ENCODE results near the gene ETS1. TPM values are rescaled to one million over a fixed set of nuclear protein-coding genes. Genes with fewer than 3 reads are reported as not detected.

Gene ETS1
- total and polyA plus RNA-seq, 10 donors: 58.1 to 455 (median 352) TPM

DNA sequence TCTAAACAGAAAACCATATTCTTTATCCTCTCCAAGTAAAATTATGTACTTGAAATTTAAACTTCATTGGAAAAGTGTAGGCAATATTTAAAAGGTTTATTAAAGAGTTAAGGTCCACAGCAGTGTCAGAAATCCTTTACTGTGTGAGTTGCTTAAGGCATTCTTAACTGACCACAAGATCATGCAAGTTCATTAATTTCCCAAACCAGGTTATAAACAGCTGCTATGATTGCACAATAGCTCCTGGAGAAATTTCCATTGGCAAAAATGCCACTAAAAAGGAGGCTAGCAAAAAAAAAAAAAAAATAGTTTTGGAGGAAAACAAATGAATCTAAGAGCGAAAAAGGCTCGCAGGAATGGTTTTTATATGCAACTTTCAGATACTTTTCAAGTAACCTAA is 106.2 kb downstream of the ETS1 start:
- DNase-seq: no peak
- WGBS, 5 donors: 55 to 77% (median 73%) methylated on average over 2 of the region's 2 CpGs
- H3K9me3 ChIP-seq: no peaks in the 10 kb centered on the region
- peaks cover 0 to 100% (median 73%) of the 10 kb centered on the region in 6 donors for H3K36me3 ChIP-seq
- peaks cover 85 to 100% (median 98%) of the 10 kb centered on the region in 6 donors for H3K4me1 ChIP-seq
- H3K27me3 ChIP-seq (replicated peaks in 1 of 7): no peaks in the 10 kb centered on the region
- no peak overlapping the region for H3K4me3 ChIP-seq
- peak overlapping the region; percentile 62 to 95 (median 87) for H3K27ac ChIP-seq
- intact Hi-C loops (cut with DNase I; ENCODE audit: low total_unique reads): no loop called here
- no peak for TF ChIP-seq POLR2AphosphoS5 (IDR thresholded peaks at IDR 0.05)
- TF ChIP-seq POLR2A (IDR thresholded peaks at IDR 0.05): no peak
- TF ChIP-seq, protein P1, sequence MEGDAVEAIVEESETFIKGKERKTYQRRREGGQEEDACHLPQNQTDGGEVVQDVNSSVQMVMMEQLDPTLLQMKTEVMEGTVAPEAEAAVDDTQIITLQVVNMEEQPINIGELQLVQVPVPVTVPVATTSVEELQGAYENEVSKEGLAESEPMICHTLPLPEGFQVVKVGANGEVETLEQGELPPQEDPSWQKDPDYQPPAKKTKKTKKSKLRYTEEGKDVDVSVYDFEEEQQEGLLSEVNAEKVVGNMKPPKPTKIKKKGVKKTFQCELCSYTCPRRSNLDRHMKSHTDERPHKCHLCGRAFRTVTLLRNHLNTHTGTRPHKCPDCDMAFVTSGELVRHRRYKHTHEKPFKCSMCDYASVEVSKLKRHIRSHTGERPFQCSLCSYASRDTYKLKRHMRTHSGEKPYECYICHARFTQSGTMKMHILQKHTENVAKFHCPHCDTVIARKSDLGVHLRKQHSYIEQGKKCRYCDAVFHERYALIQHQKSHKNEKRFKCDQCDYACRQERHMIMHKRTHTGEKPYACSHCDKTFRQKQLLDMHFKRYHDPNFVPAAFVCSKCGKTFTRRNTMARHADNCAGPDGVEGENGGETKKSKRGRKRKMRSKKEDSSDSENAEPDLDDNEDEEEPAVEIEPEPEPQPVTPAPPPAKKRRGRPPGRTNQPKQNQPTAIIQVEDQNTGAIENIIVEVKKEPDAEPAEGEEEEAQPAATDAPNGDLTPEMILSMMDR (IDR thresholded peaks at IDR 0.05 in 8 of 11, conservative IDR thresholded peaks at IDR 0.05 in 3 of 11): no peak

DNA sequence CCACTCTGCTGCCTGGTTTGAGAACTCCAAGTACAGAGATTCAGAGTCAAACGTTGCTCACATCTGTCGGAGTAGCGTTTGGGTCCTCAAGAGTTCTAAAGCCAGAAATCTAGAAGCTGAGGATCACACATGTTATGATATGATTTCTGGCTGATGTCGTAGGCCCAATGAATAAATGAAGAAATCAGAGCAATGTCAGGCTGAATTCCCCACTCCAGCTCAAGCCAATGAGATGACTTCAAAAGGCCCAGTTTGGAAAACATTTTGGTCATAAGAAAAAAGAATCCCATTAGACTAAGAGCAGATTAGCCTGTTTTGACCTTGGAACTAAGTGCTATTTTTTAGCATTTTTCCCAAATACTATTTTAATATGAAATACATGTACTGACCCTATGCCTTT is 106.7 kb downstream of the ETS1 start:
- no peak overlapping the region for H3K4me3 ChIP-seq
- TF ChIP-seq, protein P1 (IDR thresholded peaks at IDR 0.05 in 8 of 11, conservative IDR thresholded peaks at IDR 0.05 in 3 of 11): no peak
- TF ChIP-seq POLR2AphosphoS5 (IDR thresholded peaks at IDR 0.05) (no peak), POLR2A (IDR thresholded peaks at IDR 0.05) (no peak)
- H3K27ac ChIP-seq: peak overlapping the region; percentile 62 to 95 (median 87)
- no peaks in the 10 kb centered on the region for H3K9me3 ChIP-seq
- no peak for DNase-seq
- H3K36me3 ChIP-seq: peaks cover 0 to 100% (median 72%) of the 10 kb centered on the region in 6 donors
- intact Hi-C loops (cut with DNase I; ENCODE audit: low total_unique reads): no loop called here
- WGBS, 5 donors: 68 to 78% (median 76%) methylated on average over 4 of the region's 4 CpGs
- peaks cover 90 to 100% (median 98%) of the 10 kb centered on the region in 6 donors for H3K4me1 ChIP-seq
- H3K27me3 ChIP-seq (replicated peaks in 1 of 7): no peaks in the 10 kb centered on the region

DNA sequence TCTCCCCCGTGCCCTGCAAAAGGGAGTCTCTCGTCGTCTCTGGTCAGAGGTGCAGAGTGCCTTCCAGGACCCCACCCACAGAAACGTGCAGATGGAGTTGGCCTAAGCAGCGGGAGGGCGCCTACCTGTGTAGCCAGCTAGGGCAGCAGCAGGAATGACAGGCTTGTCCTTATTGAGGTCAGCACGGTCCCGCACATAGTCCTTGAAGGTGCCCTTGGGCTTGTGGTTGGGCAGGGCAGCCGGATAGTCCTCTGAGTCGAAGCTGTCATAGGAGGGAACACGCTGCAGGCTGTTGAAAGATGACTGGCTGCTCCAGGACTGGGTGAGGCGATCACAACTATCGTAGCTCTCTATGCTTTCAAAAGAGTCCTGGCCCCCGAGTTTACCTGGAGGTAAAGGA is 107.3 kb downstream of the ETS1 start:
- Histone ChIP-seq H3K27me3 (replicated peaks in 1 of 7) (no peaks in the 10 kb centered on the region), H3K4me1 (peaks cover 92 to 100% (median 98%) of the 10 kb centered on the region in 6 donors), H3K36me3 (peaks cover 0 to 100% (median 67%) of the 10 kb centered on the region in 6 donors), H3K4me3 (peak overlapping the region in 1 of 8 donors; percentile 35), H3K27ac (peak overlapping the region; percentile 62 to 95 (median 87)), H3K9me3 (no peaks in the 10 kb centered on the region)
- DNase-seq: no peak
- intact Hi-C loops (cut with DNase I; ENCODE audit: low total_unique reads): no loop called here
- WGBS, 5 donors: 61 to 75% (median 71%) methylated on average over 14 of the region's 14 CpGs
- TF ChIP-seq, protein P1 (IDR thresholded peaks at IDR 0.05 in 8 of 11, conservative IDR thresholded peaks at IDR 0.05 in 3 of 11): no peak
- no peak for TF ChIP-seq POLR2A (IDR thresholded peaks at IDR 0.05)
- peak; percentile 59 to 70 (median 68) for TF ChIP-seq POLR2AphosphoS5 (IDR thresholded peaks at IDR 0.05)

DNA sequence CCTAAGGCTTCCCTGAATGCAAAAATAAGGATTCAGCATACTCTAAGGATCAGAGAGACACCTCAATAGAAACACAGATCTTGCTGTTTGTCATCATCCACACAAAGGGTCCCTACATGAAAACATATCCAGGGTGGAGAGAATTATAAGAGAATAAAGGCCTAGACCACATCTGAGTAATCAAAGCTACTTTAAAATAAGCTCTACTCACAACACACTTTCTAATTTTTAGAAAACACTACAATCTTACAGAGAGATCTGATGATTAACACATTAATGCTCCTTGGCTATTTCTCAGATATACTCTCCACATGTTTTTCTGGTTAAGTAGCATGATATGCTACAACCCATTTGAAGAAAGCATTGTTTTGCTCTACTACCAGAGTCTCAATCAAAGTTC is 108.2 kb downstream of the ETS1 start:
- intact Hi-C loops (cut with DNase I; ENCODE audit: low total_unique reads): no loop called here
- Histone ChIP-seq H3K36me3 (peaks cover 0 to 100% (median 64%) of the 10 kb centered on the region in 6 donors), H3K9me3 (no peaks in the 10 kb centered on the region), H3K27me3 (replicated peaks in 1 of 7) (no peaks in the 10 kb centered on the region), H3K4me3 (peak overlapping the region in 1 of 8 donors; percentile 35), H3K27ac (peak overlapping the region; percentile 62 to 95 (median 87)), H3K4me1 (peaks cover 93 to 100% (median 98%) of the 10 kb centered on the region in 6 donors)
- TF ChIP-seq POLR2AphosphoS5 (IDR thresholded peaks at IDR 0.05) (no peak), POLR2A (IDR thresholded peaks at IDR 0.05) (no peak)
- TF ChIP-seq, protein P1 (IDR thresholded peaks at IDR 0.05 in 8 of 11, conservative IDR thresholded peaks at IDR 0.05 in 3 of 11): no peak
- no peak for DNase-seq
